GM18526 (cell line): ENCODE measurements around the gene BEAN1.

ENCODE experiments used
- POLR2A ChIP-seq: IDR thresholded peaks from 3 replicates; pipeline ENCODE4 v1.6.1; 2011; ENCODE audit not compliant: insufficient read length; ENCODE audit errors: extremely low read depth

The BEAN1 gene

DNA sequence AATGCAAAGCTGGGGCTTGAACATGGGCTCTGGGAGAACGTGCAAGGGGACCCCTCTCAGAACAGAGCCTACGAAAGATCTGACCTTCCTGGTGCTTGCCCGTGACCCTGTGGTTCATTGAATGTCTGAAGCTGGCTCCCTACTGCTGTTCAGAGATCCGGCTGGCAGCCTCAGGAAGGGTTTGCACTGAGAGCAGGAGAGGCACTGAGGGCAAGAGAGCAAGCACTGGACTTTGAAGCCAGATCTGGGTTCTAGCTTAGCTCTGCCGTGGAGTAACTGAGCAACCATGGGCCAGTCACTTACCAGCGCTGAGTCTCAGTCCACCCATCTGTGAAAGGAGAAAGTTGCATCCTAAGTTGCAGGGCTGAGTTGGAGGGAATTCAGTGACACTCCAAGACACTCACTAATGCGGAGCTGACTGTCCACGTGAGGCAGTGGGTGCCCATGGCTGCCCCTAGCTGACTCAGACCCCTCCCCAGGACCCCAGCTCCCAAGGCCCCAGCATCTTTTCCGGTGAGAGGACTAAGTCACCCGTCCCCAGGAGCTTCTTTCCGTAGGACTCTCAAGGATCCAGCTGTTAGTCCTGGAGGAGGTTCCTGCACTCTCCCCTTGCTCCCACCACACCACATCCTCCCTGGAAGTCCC lies 41.3 kb downstream of the BEAN1 start:
- no peak for TF ChIP-seq POLR2A

GRCh38 chr16:66469291-66469946 lies 42.3 kb downstream of the BEAN1 start:
- no peak for TF ChIP-seq POLR2A

- no peak for TF ChIP-seq POLR2A
Observed at GRCh38 chr16:66469947-66470546, 43.0 kb downstream of the BEAN1 start.

- TF ChIP-seq POLR2A: no peak
Observed at GRCh38 chr16:66470556-66470955, 43.5 kb downstream of the BEAN1 start.

- no peak for TF ChIP-seq POLR2A
Observed at GRCh38 chr16:66471264-66471663, 44.2 kb downstream of the BEAN1 start.

DNA sequence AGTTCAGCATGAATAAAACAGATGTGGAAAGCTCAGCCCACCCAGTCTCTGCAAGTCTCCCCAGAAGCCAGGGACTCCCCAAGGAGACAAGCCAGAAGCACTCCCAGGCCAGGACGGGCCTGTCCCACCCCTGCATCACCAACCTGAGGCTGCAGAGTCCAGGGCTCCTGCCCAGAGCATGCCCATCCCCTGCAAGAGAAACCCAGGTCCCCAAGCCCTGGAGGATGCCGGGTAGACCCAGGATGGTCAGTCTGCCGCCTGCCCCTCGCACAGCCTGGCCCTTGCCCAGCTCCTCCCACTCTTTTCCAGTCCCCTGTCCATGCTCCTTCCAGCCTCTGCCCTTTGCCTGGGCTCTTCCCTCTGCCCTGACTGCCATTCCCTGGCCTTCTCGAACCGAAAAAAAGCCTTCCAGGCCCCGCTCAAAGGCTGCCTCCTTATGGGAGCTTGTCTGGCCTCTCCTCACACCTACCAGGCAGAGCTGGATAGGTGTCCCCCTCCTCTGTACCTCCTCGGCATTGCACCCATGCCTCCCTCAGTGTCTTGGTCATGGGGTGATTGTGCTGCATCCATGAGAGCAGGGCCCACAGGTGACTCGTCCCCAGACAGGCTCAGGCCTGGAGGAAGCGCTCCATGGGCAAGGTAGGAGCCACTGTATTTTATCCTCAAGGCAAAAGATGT lies 44.8 kb downstream of the BEAN1 start:
- TF ChIP-seq POLR2A: no peak

- TF ChIP-seq POLR2A: no peak
Observed at GRCh38 chr16:66473051-66473571, 46.0 kb downstream of the BEAN1 start.

DNA sequence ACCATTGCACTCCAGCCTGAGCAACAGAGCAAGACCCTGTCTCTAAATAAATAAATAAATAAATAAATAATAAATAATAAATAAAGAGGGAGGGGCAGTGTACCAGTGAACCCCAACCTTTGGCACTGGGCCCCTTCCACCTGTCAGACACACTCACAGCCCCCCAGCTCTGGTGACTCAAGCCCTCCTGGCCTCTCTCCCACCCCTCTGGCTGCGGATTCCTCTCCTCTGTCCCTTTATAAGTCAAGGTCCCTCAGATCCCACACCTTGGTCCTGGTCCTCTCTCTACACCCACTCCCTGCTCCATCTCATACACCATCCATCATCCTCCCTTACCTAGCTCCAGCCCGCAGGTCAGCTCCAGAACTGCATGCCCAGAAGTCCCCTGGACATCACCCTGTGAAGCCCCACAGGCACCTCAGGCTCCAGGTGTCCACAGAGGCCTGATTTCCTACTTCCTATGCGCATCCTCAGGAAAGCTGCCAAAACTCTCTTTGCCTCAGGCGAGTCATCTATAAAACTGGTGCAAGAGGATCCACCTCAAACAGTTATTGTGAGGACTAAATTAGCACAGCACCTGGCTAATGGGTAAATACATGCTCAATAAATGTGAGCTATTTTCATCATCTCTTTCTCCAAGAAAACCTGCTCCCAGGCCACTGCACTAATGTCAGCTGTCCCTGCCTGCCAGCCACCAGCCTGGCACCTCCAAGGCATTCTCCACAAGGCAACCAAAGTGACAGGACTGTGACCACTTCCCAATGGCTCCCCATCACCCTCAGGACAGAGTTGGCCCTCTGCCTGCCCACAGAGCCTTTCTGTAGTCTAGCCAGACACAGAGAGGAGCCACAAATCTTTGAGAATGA lies 46.8 kb downstream of the BEAN1 start:
- no peak for TF ChIP-seq POLR2A

- no peak for TF ChIP-seq POLR2A
Observed at GRCh38 chr16:66474750-66475199, 47.7 kb downstream of the BEAN1 start.

- TF ChIP-seq POLR2A: no peak
Observed at GRCh38 chr16:66475232-66475631, 48.1 kb downstream of the BEAN1 start.

DNA sequence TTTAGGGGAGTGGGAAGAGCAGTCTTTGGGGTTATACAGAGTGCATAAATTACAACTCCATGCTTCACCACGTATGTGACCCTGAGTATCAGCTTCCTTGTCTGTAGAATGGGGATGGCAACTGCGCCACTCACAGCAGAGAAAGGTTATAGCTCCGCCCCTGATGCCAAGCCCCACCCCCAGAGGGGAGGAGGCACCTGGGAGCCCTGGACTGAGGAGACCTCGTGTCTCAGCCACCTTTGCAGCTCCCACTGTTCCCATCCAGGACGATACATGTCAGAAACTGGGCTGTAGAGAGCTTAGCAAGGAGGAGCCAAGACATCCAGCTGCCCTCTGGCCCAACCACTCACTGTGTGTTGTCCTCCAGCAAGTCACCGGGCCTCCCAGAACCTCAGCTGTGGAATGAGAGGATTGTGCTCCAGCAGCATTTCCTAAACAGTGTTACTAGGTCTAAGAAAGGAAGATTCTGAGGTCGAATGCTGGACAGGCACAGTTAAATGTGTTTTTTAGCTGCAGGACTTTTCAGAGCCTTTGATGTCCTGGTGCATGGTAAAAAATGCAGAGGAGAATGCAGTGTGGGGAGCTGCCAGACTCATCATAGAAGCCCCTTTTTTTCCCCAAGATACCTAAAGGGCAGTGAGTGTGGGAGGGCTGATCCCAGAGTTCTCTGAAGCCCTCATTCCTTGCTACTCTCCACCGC lies 49.4 kb downstream of the BEAN1 start:
- TF ChIP-seq POLR2A: no peak

- TF ChIP-seq POLR2A: no peak
Observed at GRCh38 chr16:66477028-66477515, 50.0 kb downstream of the BEAN1 start.

DNA sequence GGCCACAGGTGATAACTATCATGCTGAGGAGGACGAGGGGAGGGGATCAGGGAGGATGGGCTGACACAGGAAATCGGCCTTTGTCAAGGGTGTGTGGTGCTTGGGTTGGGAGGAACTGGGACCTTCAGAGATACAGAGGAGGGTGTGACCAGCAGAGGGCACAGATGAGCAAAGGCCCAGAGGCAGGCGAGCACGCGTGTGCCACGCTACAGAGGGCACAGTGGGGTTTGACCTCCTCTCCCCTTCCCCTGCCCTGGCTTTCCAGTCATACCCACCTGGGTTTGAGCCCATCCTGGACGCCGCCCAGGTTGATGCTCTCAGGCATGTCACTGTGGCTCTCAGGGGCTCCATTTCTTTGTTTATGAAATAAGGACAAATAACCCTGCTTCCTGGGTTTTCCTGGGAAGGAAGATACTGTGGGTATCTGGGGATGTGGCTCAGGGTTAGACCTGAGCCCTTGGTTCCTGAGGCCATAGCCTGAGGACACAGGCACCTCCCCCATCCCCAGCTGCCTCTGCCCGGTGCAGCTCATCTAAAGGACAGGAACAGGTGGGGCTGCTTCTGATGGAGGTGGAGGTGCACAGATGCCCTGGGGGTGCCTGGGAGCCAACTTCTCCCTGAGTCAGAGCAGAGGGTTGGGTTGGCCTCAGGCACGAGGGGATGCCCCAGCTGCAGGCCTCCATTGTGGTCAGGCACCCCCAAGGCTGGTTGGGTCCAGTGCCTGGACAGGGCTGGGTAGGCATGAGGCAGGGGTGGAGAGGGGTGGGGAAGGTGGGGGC lies 51.8 kb downstream of the BEAN1 start:
- TF ChIP-seq POLR2A: no peak
